Natural killer cell treated with Interleukin-12 subunit alpha and Interleukin-12 subunit beta and Interleukin-15 and Interleukin-18, amount 100 ng/mL, for 72 hours (primary cell): ENCODE measurements around the gene PCDHGB1. TPM values are rescaled to one million over a fixed set of nuclear protein-coding genes. Genes with fewer than 3 reads are reported as not detected.
"Not testable (repeated sequence)": the region's sequence is repeated elsewhere in the genome, so short reads cannot be mapped to it uniquely, and the experiment has no call there.

Source experiments
- ATAC-seq, 2 donors: fragments of 150-1000 bp; cut with Tn5 transposase in 1 of 2; sonication (Bioruptor Pico), chemical (Tn5 transposase) in 1 of 2; 2 replicates each; pipeline ENCODE4 v1.10.0; 2021
- DNase-seq: peaks from one replicate; pipeline ENCODE4 v3.0.0; 2022; ENCODE audit warnings: low spot score
- H3K27ac Mint-ChIP-seq, 2 donors: 1 replicate in 1 of 2; 2 replicates in 1 of 2; pipeline ENCODE4 v1.8.0; 2022; ENCODE audit warnings: mixed read lengths in 2 of 2, mild to moderate bottlenecking in 1 of 2, moderate library complexity in 1 of 2
- H3K27me3 Mint-ChIP-seq, 2 donors: 1 replicate in 1 of 2; 2 replicates in 1 of 2; pipeline ENCODE4 v1.8.0; 2022; ENCODE audit warnings: mixed read lengths in 2 of 2
- H3K36me3 Mint-ChIP-seq: one replicate; pipeline ENCODE4 v1.8.0; 2022; ENCODE audit warnings: mixed read lengths
- H3K4me1 Mint-ChIP-seq, 2 donors: 1 replicate in 1 of 2; 2 replicates in 1 of 2; pipeline ENCODE4 v1.8.0; 2022; ENCODE audit warnings: low read depth in 2 of 2, mixed read lengths in 2 of 2, mild to moderate bottlenecking in 1 of 2
- H3K4me3 Mint-ChIP-seq: one replicate; pipeline ENCODE4 v1.8.0; 2022; ENCODE audit warnings: mixed read lengths
- H3K9me3 Mint-ChIP-seq: 2 replicates; pipeline ENCODE4 v1.8.0; 2022; ENCODE audit warnings: mixed read lengths
- total RNA-seq, 2 donors: library from RNA; stranded (reverse); gene quantifications; one replicate each; pipeline ENCODE4 v1.2.3, GENCODE V29; 2022

Gene PCDHGB1
- total RNA-seq, 2 donors from 2014 or later, result 0.12 to 0.17 TPM

DNA sequence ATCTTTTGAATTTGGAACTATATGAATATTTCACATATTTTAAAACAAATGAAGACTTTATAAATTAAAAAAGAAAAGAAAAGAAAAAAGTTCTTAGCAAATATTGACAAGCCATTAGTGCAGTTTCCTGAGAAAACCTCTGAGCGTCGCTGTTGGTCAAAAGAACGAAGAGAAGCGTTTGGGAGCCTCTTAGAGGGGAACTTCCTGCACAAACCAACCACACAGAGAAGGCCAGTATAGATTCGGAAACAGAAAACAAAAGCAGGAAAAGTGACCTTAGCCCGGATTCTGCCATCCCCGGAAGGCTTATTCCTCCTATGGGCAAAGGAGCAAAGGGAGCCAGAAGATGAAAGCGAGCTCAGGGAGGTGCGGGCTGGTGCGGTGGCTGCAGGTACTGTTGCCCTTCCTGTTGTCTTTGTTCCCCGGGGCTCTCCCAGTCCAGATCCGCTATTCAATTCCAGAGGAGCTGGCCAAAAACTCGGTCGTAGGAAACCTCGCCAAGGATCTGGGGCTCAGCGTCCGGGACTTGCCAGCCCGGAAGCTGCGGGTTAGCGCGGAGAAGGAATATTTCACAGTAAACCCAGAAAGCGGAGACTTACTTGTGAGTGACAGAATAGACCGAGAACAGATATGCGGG is 10.0 kb downstream of the PCDHGB1 start, which contains the start of gene PCDHGB2:
TSS of gene PCDHGB2 (plus strand) at position 205 of the 637 bp plus-strand sequence. CDS start at position 347, 142 bp downstream.
- ATAC-seq (peak in 1 of 2 donors; percentile 41), DNase-seq (no peak)
- H3K9me3 Mint-ChIP-seq, result peaks cover 15% of the 10 kb centered on the region
- peaks cover 54 to 72% of the 10 kb centered on the region in 2 donors for H3K27me3 Mint-ChIP-seq
- no peak within 1 kb of the TSS for H3K27ac Mint-ChIP-seq
- H3K4me1 Mint-ChIP-seq, result peaks cover 3 to 5% of the 10 kb centered on the region in 2 donors
- peaks cover 34% of the 10 kb centered on the region for H3K36me3 Mint-ChIP-seq
- peak within 1 kb of the TSS; percentile 74 for H3K4me3 Mint-ChIP-seq

DNA sequence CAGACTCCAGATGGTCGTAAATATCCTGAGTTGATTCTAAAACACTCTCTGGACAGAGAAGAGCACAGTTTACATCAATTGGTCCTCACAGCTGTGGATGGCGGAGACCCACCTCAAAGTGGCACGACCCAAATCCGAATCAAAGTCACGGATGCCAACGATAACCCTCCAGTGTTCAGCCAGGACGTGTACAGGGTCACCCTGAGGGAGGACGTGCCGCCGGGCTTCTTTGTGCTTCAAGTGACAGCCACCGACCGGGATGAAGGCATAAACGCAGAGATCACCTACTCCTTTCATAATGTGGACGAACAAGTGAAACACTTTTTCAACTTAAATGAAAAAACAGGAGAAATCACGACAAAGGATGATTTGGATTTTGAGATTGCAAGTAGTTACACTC is 10.8 kb downstream of the PCDHGB1 start:
- Mint-ChIP-seq H3K4me1 (peaks cover 3 to 5% of the 10 kb centered on the region in 2 donors), H3K27me3 (peaks cover 55 to 76% of the 10 kb centered on the region in 2 donors), H3K36me3 (peaks cover 41% of the 10 kb centered on the region), H3K27ac (no peak overlapping the region), H3K4me3 (no peak overlapping the region), H3K9me3 (peaks cover 15% of the 10 kb centered on the region)
- DNase-seq (no peak), ATAC-seq (no peak)

DNA sequence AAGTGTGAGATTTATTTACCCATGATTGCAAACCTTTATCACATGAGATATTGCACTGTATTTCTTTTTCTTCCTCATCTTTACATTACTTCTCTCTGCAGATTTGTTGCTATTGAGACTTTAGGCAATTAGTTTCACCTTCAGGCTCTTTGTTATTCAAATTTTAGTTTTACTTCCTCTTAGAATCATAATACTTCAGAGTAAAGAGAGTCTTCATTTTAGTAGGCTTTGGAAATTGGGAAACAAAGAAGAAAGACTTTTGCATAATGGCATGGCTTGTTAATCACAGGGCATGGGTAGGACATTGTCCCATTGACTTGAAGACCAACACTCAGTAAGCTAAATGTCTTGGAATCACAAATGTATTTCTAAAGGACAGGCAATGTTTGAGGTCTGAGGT is 12.8 kb downstream of the PCDHGB1 start:
- Mint-ChIP-seq H3K4me1 (peaks cover 3 to 5% of the 10 kb centered on the region in 2 donors), H3K36me3 (peaks cover 38% of the 10 kb centered on the region), H3K9me3 (peaks cover 15% of the 10 kb centered on the region), H3K27ac (no peak overlapping the region), H3K4me3 (no peak overlapping the region), H3K27me3 (peaks cover 53 to 74% of the 10 kb centered on the region in 2 donors)
- DNase-seq (no peak), ATAC-seq (no peak)

DNA sequence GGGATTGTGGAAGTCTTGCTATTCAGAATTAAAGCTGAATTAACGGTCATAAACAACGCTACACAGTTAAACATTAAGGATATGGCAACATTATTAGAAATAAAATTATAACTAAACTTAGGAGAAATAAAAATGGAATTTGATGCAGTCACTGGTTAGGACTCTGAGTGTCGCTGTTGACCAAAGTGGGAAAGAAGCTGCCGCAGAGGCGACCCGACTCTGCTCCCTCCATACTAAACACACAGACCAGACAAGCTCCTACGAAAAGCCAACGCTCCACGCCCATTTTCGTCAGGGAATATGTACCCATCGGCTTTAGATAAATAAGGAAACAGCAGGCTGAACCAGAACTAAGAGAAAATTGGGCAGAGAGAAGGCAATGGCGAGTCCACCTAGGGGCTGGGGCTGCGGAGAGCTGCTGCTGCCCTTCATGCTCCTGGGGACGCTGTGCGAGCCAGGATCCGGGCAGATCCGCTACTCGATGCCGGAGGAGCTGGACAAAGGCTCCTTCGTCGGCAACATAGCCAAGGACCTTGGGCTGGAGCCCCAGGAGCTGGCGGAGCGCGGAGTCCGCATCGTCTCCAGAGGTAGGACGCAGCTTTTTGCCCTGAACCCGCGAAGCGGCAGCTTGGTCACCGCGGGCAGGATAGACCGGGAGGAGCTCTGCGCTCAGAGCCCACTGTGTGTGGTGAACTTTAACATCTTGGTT is 14.2 kb downstream of the PCDHGB1 start, which contains the start of gene PCDHGA5:
TSS of gene PCDHGA5 (plus strand) at position 211 of the 709 bp plus-strand sequence. CDS start at position 380, 169 bp downstream.
- Mint-ChIP-seq H3K4me3 (no peak within 1 kb of the TSS), H3K36me3 (peaks cover 34% of the 10 kb centered on the region), H3K4me1 (peaks cover 3 to 5% of the 10 kb centered on the region in 2 donors), H3K9me3 (peaks cover 10% of the 10 kb centered on the region), H3K27ac (peak within 1 kb of the TSS in 1 of 2 donors; percentile 47), H3K27me3 (peaks cover 55 to 75% of the 10 kb centered on the region in 2 donors)
- DNase-seq, result no peak
- ATAC-seq, result no peak

- ATAC-seq, result no peak
- H3K4me1 Mint-ChIP-seq, result peaks cover 3 to 4% of the 10 kb centered on the region in 2 donors
- no peak overlapping the region for H3K27ac Mint-ChIP-seq
- H3K27me3 Mint-ChIP-seq, result peaks cover 57 to 78% of the 10 kb centered on the region in 2 donors
- H3K36me3 Mint-ChIP-seq, result peaks cover 24% of the 10 kb centered on the region
- no peak overlapping the region for H3K4me3 Mint-ChIP-seq
- H3K9me3 Mint-ChIP-seq, result peaks cover 6% of the 10 kb centered on the region
- no peak for DNase-seq
These were observed 16.4 kb downstream of the PCDHGB1 start for GRCh38 chr5:141366016-141366896.

DNA sequence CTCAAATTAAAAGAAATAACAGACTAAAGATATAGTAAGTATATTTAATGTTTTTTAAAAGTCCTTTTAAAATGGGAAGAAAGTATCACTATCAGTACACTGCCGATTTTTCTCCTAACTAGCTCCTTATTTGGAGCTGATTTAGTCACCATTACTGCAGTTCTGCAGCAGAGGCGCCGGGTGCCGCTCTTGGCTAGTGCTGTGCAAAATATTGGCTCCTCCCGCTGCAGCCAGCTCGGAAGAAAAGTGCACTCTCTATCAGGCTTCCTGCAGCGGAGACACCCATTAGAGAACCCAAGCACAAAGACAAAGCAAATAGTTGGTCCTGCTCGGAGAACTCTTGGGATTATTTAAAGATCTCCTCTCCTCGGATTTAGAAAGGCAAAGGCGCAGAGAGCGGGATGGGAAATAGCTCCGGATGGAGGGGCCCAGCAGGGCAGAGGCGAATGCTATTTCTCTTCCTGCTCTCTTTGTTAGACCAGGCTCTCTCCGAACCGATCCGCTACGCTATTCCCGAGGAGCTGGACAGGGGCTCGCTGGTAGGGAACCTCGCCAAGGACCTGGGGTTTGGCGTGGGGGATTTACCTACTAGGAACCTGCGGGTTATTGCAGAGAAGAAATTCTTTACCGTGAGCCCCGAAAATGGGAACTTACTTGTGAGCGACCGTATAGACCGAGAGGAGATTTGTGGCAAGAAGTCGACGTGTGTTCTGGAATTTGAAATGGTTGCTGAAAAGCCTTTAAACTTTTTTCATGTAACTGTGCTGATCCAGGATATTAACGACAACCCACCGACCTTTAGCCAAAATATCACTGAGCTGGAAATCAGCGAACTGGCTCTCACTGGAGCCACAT is 20.3 kb downstream of the PCDHGB1 start, which contains the start of gene PCDHGB3:
TSS of gene PCDHGB3 (plus strand) at position 249 of the 855 bp plus-strand sequence. CDS start at position 402, 153 bp downstream.
- Mint-ChIP-seq H3K27ac (no peak within 1 kb of the TSS), H3K4me3 (peak within 1 kb of the TSS; percentile 80), H3K4me1 (peaks cover 4 to 8% of the 10 kb centered on the region in 2 donors), H3K27me3 (peaks cover 47 to 63% of the 10 kb centered on the region in 2 donors), H3K9me3 (peaks cover 6% of the 10 kb centered on the region), H3K36me3 (peaks cover 18% of the 10 kb centered on the region)
- no peak for DNase-seq
- ATAC-seq, result peak in 1 of 2 donors; percentile 44

GRCh38 chr5:141371572-141372475 is 21.9 kb downstream of the PCDHGB1 start:
- H3K27ac Mint-ChIP-seq, result no peak overlapping the region
- DNase-seq (no peak), ATAC-seq (no peak)
- H3K4me1 Mint-ChIP-seq, result peaks cover 4 to 8% of the 10 kb centered on the region in 2 donors
- H3K36me3 Mint-ChIP-seq, result peaks cover 17% of the 10 kb centered on the region
- peaks cover 6% of the 10 kb centered on the region for H3K9me3 Mint-ChIP-seq
- peaks cover 44 to 49% of the 10 kb centered on the region in 2 donors for H3K27me3 Mint-ChIP-seq
- no peak overlapping the region for H3K4me3 Mint-ChIP-seq

DNA sequence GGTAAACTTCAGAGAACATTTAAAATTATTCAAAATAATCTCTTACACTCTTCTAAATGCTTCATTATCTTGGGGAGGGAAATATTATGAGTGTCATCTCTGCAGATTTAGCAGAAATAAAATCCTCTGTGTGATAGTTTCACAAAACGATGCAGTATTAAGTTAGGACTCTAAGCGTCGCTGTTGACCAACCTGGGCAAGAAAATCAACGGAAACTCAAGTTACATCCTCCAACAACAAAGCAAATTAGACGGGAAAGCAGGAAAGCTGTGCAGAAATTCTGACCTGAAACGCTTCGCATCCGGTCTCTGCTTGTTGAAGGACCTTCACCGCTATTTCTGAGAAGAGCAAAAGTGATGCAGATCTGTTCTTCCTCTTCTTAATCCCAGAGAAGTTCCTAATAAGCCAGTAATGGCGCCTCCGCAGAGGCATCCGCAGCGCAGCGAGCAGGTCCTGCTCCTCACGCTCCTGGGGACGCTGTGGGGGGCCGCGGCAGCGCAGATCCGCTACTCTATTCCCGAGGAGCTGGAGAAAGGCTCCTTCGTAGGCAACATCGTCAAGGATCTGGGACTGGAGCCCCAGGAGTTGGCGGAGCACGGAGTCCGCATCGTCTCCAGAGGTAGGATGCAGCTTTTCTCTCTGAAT is 23.9 kb downstream of the PCDHGB1 start, which contains the start of gene PCDHGA6:
TSS of gene PCDHGA6 (plus strand) at position 219 of the 645 bp plus-strand sequence. CDS start at position 412, 193 bp downstream.
- Mint-ChIP-seq H3K4me3 (peak within 1 kb of the TSS; percentile 33), H3K27me3 (peaks cover 45 to 47% of the 10 kb centered on the region in 2 donors), H3K36me3 (peaks cover 17% of the 10 kb centered on the region), H3K4me1 (peaks cover 4 to 8% of the 10 kb centered on the region in 2 donors), H3K27ac (no peak within 1 kb of the TSS), H3K9me3 (peaks cover 6% of the 10 kb centered on the region)
- DNase-seq, result no peak
- no peak for ATAC-seq

GRCh38 chr5:141374627-141375026 is 24.7 kb downstream of the PCDHGB1 start:
- Mint-ChIP-seq H3K4me3 (no peak overlapping the region), H3K27me3 (peaks cover 41 to 44% of the 10 kb centered on the region in 2 donors), H3K4me1 (peaks cover 4 to 8% of the 10 kb centered on the region in 2 donors), H3K27ac (no peak overlapping the region), H3K36me3 (peaks cover 17% of the 10 kb centered on the region), H3K9me3 (peaks cover 6% of the 10 kb centered on the region)
- DNase-seq (no peak), ATAC-seq (no peak)

DNA sequence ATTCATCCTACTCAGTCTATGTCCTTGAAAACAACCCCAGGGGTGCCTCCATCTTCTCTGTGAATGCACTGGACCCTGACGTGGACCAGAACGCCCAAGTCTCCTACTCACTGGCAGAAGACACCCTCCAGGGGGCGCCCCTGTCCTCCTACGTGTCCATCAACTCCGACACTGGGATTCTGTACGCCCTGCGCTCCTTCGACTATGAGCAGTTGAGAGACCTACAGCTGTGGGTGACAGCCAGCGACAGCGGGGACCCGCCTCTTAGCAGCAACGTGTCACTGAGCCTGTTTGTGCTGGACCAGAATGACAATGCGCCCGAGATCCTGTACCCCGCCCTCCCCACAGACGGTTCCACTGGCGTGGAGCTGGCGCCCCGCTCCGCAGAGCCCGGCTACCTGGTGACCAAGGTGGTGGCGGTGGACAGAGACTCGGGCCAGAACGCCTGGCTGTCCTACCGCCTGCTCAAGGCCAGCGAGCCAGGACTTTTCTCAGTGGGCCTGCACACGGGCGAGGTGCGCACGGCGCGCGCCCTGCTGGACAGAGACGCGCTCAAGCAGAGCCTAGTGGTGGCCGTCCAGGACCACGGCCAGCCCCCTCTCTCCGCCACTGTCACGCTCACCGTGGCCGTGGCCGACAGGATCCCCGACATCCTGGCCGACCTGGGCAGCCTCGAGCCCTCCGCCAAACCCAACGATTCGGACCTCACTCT is 25.7 kb downstream of the PCDHGB1 start:
- Mint-ChIP-seq H3K36me3 (peaks cover 17% of the 10 kb centered on the region), H3K27me3 (peaks cover 38 to 41% of the 10 kb centered on the region in 2 donors)
- H3K27ac Mint-ChIP-seq, ATAC-seq, H3K9me3 Mint-ChIP-seq, H3K4me3 Mint-ChIP-seq, DNase-seq, H3K4me1 Mint-ChIP-seq: not testable (repeated sequence)
